Endothelial cell of umbilical vein (primary cell): ENCODE measurements around the gene CIITA. TPM values are rescaled to one million over a fixed set of nuclear protein-coding genes. Genes with fewer than 3 reads are reported as not detected.
A peak's percentile ranks its signal among the peaks of the same experiment; 100 is the strongest.

Experiments used
- BruUV-seq: library from RNA; stranded (reverse); fragments of 400-500 nt; replicated peaks from 2 replicates; lab custom pipeline; 2021; lab: Mats Ljungman, UMichigan
- CTCF ChIA-PET: fragments of 300-600, 350-600 bp; sonication (Branson Sonifier 250); formaldehyde crosslinking; loops from one replicate; lab custom pipeline; 2021; ENCODE audit warnings: antibody characterized with exemption, inconsistent platforms; lab: Charles Lee
- POLR2A ChIA-PET: fragments of 300-600, 350-600 bp; sonication (Branson Sonifier 250); formaldehyde crosslinking; loops from one replicate; lab custom pipeline; 2021; ENCODE audit warnings: antibody characterized with exemption, inconsistent platforms; lab: Charles Lee
- DNase-seq: peaks from one replicate; pipeline ENCODE4 v3.0.0-alpha.2; 2011; ENCODE audit warnings: low read depth, low spot score
- FAIRE-seq: peaks from 2 replicates; lab custom pipeline; 2011; peaks lifted over from hg19 to GRCh38; lab: Jason Lieb, UNC
- H2AFZ ChIP-seq: 2 replicates; pipeline ENCODE4 v1.6.0; 2012; ENCODE audit warnings: low read depth, low read length, control low read depth, inconsistent platforms
- H3K27ac ChIP-seq: 2 replicates; pipeline ENCODE4 v1.5.1; 2011; ENCODE audit warnings: low read depth, mild to moderate bottlenecking, control low read depth, low read length, moderate library complexity; ENCODE audit not compliant: insufficient read depth
- H3K27me3 ChIP-seq, 2 experiments: 2 replicates each; pipeline versions ENCODE4 v1.6.0 to v1.6.1; 2011; ENCODE audit warnings: low read length in 2 of 2, mixed read lengths in 1 of 2; ENCODE audit not compliant: control insufficient read depth in 2 of 2, insufficient read depth in 2 of 2
- H3K36me3 ChIP-seq, 2 experiments: 2 replicates in 1 of 2; 3 replicates in 1 of 2; pipeline ENCODE4 v1.5.1; 2011; ENCODE audit warnings: low read length in 2 of 2, mild to moderate bottlenecking in 1 of 2, moderate library complexity in 1 of 2; ENCODE audit not compliant: control insufficient read depth in 2 of 2, insufficient read depth in 2 of 2; ENCODE audit errors: extremely low read depth in 1 of 2
- H3K4me1 ChIP-seq: 3 replicates; pipeline ENCODE4 v1.5.1; 2011; ENCODE audit warnings: mild to moderate bottlenecking, low read length; ENCODE audit not compliant: control insufficient read depth, insufficient read depth; ENCODE audit errors: extremely low read depth
- H3K4me2 ChIP-seq: 2 replicates; pipeline ENCODE4 v1.6.1; 2011; ENCODE audit warnings: low read length, control low read depth, mixed read lengths; ENCODE audit not compliant: insufficient read depth
- H3K4me3 ChIP-seq, 3 experiments: fragments of 200-600 bp in 1 of 3; sonication (generic), shearing (Covaris generic) in 1 of 3; replicated peaks in 1 of 3; 2 replicates each; pipeline ENCODE4 v1.5.1; 2011 to 2016; ENCODE audit warnings: control low read depth in 3 of 3, low read length in 3 of 3, mild to moderate bottlenecking in 2 of 3, inconsistent platforms in 1 of 3, low read depth in 1 of 3, moderate library complexity in 1 of 3; ENCODE audit not compliant: insufficient read depth in 1 of 3
- H3K79me2 ChIP-seq: 2 replicates; pipeline ENCODE4 v1.6.0; 2012; ENCODE audit warnings: low read length, inconsistent platforms; ENCODE audit not compliant: control insufficient read depth, insufficient read depth
- H3K9ac ChIP-seq: replicated peaks from 2 replicates; pipeline ENCODE3; 2011; ENCODE audit warnings: low read length, control low read depth; ENCODE audit not compliant: insufficient read depth; ENCODE audit errors: extremely low read depth
- H3K9me1 ChIP-seq: replicated peaks from 3 replicates; pipeline ENCODE4 v1.6.0; 2011; ENCODE audit warnings: mild to moderate bottlenecking, low read length; ENCODE audit not compliant: control insufficient read depth, insufficient read depth; ENCODE audit errors: extremely low read depth
- H3K9me3 ChIP-seq: replicated peaks from 2 replicates; pipeline ENCODE4 v1.5.1; 2012; ENCODE audit warnings: low read length, inconsistent platforms; ENCODE audit not compliant: control insufficient read depth, insufficient read depth
- H4K20me1 ChIP-seq: replicated peaks from 2 replicates; pipeline ENCODE3; 2011; ENCODE audit warnings: mild to moderate bottlenecking, low read length; ENCODE audit not compliant: control insufficient read depth, insufficient read depth; ENCODE audit errors: extremely low read depth
- EZH2 ChIP-seq: IDR thresholded peaks from 2 replicates; pipeline ENCODE4 v1.6.1; 2012; ENCODE audit warnings: borderline replicate concordance, low read depth, mild to moderate bottlenecking, moderate library complexity, low read length, inconsistent platforms; ENCODE audit not compliant: severe bottlenecking
- GATA2 ChIP-seq: IDR thresholded peaks from 2 replicates; pipeline ENCODE4 v1.7.0; 2011; ENCODE audit warnings: low read depth, mild to moderate bottlenecking, moderate library complexity, mixed read lengths, low read length; ENCODE audit not compliant: insufficient read length, insufficient read depth
- MYC ChIP-seq: IDR thresholded peaks from one replicate; pipeline ENCODE4 v1.6.1; 2011; ENCODE audit warnings: mild to moderate bottlenecking, low read depth, low read length
- dilution Hi-C: fragments of 300-500 bp; cut with MboI; formaldehyde crosslinking; loops from one replicate; pipeline ENCODE4 v1.15.0; 2019; ENCODE audit warnings: low sequenced_read_pairs; ENCODE audit not compliant: extremely low pct_ligation_motif_present
- intact Hi-C: fragments of 100-400 bp; cut with micrococcal nuclease; formaldehyde crosslinking; loops from one replicate; pipeline ENCODE4 v1.10.0; 2022
- polyA plus RNA-seq, 4 experiments: library from polyadenylated mRNA; depleted of rRNA in 3 of 4; stranded (reverse) in 3 of 4; unstranded in 1 of 4; fragments of >200 nt; gene quantifications; 2 replicates each; pipeline versions ENCODE4 v1.2.1 to v1.2.3, GENCODE V29; 2011 to 2012; ENCODE audit warnings: missing spikeins in 1 of 4
- total RNA-seq: library from RNA; stranded (reverse); gene quantifications from 2 replicates; pipeline ENCODE4 v1.2.3, GENCODE V29; 2021
- TF ChIP-seq, protein P1 (sequence below), 2 donors: IDR thresholded peaks; 1 replicate in 1 of 2; 2 replicates in 1 of 2; pipeline ENCODE4 v1.5.1; 2011; ENCODE audit warnings: low read length in 2 of 2, mild to moderate bottlenecking in 2 of 2, moderate library complexity in 2 of 2, control low read depth in 1 of 2, inconsistent platforms in 1 of 2, low read depth in 1 of 2; ENCODE audit not compliant: insufficient read depth in 1 of 2; ENCODE audit errors: extremely low read depth in 1 of 2

Gene CIITA
- total and polyA plus RNA-seq, 2 donors (not counting 3 experiments of a cell fraction or from before 2014, with no cell fraction given) = not detected

DNA sequence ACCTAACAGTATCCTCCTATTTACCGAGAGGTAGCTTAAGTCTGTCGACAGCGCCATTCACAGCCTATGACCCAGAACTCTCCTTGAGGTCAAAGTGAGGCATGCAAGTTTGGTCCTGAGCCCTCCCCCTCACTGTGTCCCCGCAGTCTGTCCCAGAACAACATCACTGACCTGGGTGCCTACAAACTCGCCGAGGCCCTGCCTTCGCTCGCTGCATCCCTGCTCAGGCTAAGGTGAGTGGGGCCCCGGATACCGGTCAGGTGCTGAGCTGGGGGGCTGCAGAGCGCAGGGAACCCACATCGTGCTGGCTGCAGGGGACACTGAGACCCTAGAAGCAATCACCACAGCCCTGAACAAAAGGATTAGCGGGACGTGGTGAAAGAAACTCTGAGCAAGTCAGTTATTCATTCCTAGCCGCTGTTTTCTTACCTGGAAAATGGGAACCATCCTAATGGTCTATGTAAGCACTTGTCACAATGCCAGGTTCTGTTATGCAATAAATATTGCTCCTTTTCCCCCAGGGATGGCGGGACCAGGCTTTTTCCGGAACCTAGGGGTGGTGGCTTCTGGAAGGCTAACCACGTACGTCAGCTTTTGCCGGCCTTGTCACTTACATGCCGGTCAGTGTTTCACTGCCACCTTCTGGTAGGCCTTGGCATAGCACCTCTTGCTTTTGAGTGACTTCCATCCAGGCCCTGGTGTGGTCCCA is 41.4 kb downstream of the CIITA start:
- no peaks in the 10 kb centered on the region for H3K4me1 ChIP-seq
- intact Hi-C loops = loop anchor here (1.0 to 5.0 kb wide), 5 partner anchors 91 to 404 kb away; no protein-coding TSS in a partner anchor
- H4K20me1 ChIP-seq = no peaks in the 10 kb centered on the region
- POLR2A ChIA-PET = no interaction called here
- no TSS peak for BruUV-seq
- H3K4me2 ChIP-seq = no peak overlapping the region
- TF ChIP-seq EZH2 (no peak), MYC (no peak), GATA2 (no peak)
- TF ChIP-seq, protein P1, sequence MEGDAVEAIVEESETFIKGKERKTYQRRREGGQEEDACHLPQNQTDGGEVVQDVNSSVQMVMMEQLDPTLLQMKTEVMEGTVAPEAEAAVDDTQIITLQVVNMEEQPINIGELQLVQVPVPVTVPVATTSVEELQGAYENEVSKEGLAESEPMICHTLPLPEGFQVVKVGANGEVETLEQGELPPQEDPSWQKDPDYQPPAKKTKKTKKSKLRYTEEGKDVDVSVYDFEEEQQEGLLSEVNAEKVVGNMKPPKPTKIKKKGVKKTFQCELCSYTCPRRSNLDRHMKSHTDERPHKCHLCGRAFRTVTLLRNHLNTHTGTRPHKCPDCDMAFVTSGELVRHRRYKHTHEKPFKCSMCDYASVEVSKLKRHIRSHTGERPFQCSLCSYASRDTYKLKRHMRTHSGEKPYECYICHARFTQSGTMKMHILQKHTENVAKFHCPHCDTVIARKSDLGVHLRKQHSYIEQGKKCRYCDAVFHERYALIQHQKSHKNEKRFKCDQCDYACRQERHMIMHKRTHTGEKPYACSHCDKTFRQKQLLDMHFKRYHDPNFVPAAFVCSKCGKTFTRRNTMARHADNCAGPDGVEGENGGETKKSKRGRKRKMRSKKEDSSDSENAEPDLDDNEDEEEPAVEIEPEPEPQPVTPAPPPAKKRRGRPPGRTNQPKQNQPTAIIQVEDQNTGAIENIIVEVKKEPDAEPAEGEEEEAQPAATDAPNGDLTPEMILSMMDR (IDR thresholded peaks at IDR 0.05; ENCODE audit: extremely low read depth in 1 of 2, insufficient read depth in 1 of 2, low read depth in 1 of 2, low read length in 2 of 2) = peak; percentile 95 to 98
- no peak overlapping the region for H3K27ac ChIP-seq
- dilution Hi-C loops = no loop called here
- no peaks in the 10 kb centered on the region for H3K9me3 ChIP-seq
- no peaks in the 10 kb centered on the region for H3K9me1 ChIP-seq
- no peaks in the 10 kb centered on the region for H3K79me2 ChIP-seq
- FAIRE-seq = peak; percentile 96
- peak overlapping the region; percentile 42 for H2AFZ ChIP-seq
- H3K27me3 ChIP-seq = no peaks in the 10 kb centered on the region
- no peaks in the 10 kb centered on the region for H3K36me3 ChIP-seq
- CTCF ChIA-PET = interaction anchor here (0.6 to 3.2 kb wide), 42 partner anchors 8 to 603 kb away, joined by 3 to 61 read pairs (median 4); partner anchors contain the start of genes CIITA, CLEC16A, DEXI and EMP2
- no peak overlapping the region for H3K9ac ChIP-seq
- H3K4me3 ChIP-seq = peak overlapping the region in 1 of 3 experiments; percentile 9
- peak; percentile 92 for DNase-seq
